ENCODE results near the gene SFMBT1. TPM values are rescaled to one million over a fixed set of nuclear protein-coding genes. Genes with fewer than 3 reads are reported as not detected.

Gene SFMBT1
- total and polyA plus RNA-seq, 2 donors (not counting 1 experiment from before 2014, with no cell fraction given): 3.7 to 5.6 TPM

DNA sequence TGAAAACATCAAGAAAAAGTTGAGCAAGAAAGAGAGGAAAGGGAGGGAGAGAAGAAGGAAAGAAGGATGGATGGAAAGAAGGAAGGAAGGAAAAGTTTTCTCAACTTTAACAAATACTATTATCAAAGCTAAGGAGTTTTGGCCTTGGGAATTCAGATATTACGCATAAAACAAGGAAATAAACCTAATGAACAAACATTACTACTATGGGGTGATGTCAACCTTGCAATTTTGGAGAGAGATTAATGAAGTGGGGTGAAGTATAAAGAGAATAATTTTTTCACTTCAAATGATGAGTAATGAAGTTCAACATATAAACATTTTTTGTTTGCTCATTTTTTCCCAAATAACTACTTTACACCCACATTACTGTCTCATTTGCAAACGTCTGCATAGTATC lies 55.2 kb downstream of the SFMBT1 start:
- H3K36me3 ChIP-seq (ENCODE audit: control insufficient read depth, insufficient read depth, low read length): no peaks in the 10 kb centered on the region
- DNase-seq (ENCODE audit: low read depth in 2 of 2): no peak
- H3K4me1 ChIP-seq (ENCODE audit: control insufficient read depth, extremely low read depth, insufficient read depth, low read length): no peaks in the 10 kb centered on the region
- no peak overlapping the region for H3K27ac ChIP-seq (ENCODE audit: insufficient read depth, low read length)
- no peak overlapping the region for H2AFZ ChIP-seq (ENCODE audit: low read length)
- H3K4me3 ChIP-seq (replicated peaks in 1 of 4; ENCODE audit: control extremely low read depth in 1 of 4, insufficient read depth in 1 of 4, low read depth in 3 of 4, low read length in 4 of 4): no peak overlapping the region
- no peak overlapping the region for H3K9ac ChIP-seq (ENCODE audit: insufficient read depth, low read length)
- no peaks in the 10 kb centered on the region for H4K20me1 ChIP-seq (ENCODE audit: control insufficient read depth, extremely low read depth, insufficient read depth, low read length)
- no peaks in the 10 kb centered on the region for H3K9me3 ChIP-seq (ENCODE audit: control insufficient read depth, insufficient read depth, low read depth, low read length)
- no peak for TF ChIP-seq EZH2 (IDR thresholded peaks at IDR 0.05; ENCODE audit: low read length, missing control alignments)
- TF ChIP-seq, protein P1, sequence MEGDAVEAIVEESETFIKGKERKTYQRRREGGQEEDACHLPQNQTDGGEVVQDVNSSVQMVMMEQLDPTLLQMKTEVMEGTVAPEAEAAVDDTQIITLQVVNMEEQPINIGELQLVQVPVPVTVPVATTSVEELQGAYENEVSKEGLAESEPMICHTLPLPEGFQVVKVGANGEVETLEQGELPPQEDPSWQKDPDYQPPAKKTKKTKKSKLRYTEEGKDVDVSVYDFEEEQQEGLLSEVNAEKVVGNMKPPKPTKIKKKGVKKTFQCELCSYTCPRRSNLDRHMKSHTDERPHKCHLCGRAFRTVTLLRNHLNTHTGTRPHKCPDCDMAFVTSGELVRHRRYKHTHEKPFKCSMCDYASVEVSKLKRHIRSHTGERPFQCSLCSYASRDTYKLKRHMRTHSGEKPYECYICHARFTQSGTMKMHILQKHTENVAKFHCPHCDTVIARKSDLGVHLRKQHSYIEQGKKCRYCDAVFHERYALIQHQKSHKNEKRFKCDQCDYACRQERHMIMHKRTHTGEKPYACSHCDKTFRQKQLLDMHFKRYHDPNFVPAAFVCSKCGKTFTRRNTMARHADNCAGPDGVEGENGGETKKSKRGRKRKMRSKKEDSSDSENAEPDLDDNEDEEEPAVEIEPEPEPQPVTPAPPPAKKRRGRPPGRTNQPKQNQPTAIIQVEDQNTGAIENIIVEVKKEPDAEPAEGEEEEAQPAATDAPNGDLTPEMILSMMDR (conservative IDR thresholded peaks at IDR 0.05 in 1 of 2, IDR thresholded peaks at IDR 0.05 in 1 of 2; ENCODE audit: low read depth in 1 of 2, low read length in 2 of 2): no peak
- H3K27me3 ChIP-seq (ENCODE audit: control insufficient read depth, insufficient read depth, low read length): no peaks in the 10 kb centered on the region
- no peaks in the 10 kb centered on the region for H3K79me2 ChIP-seq (ENCODE audit: control insufficient read depth, insufficient read depth, low read length)
- no peak overlapping the region for H3K4me2 ChIP-seq (ENCODE audit: extremely low read depth, insufficient read depth, low read length)

DNA sequence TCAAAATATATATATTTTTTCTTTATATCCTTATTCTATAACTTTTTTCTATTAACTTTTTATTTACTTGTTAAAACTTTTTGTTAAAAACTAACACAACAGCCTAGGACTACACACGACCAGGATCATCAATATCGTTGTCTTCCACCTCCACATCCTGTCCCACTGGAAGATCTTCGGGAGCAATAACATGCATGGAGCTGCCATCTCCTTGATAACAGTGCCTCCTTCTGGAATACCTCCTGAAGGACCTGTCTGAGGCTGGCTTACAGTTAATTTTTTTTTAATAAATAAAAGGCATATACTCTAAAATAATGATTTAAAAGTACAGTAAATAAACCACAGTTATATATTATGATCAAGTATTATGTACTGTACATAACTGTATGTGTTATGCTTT lies 58.9 kb downstream of the SFMBT1 start:
- Histone ChIP-seq H3K9ac (ENCODE audit: insufficient read depth, low read length) (no peak overlapping the region), H4K20me1 (ENCODE audit: control insufficient read depth, extremely low read depth, insufficient read depth, low read length) (no peaks in the 10 kb centered on the region), H2AFZ (ENCODE audit: low read length) (no peak overlapping the region), H3K9me3 (ENCODE audit: control insufficient read depth, insufficient read depth, low read depth, low read length) (no peaks in the 10 kb centered on the region), H3K4me1 (ENCODE audit: control insufficient read depth, extremely low read depth, insufficient read depth, low read length) (no peaks in the 10 kb centered on the region), H3K27me3 (ENCODE audit: control insufficient read depth, insufficient read depth, low read length) (no peaks in the 10 kb centered on the region), H3K4me2 (ENCODE audit: extremely low read depth, insufficient read depth, low read length) (no peak overlapping the region), H3K36me3 (ENCODE audit: control insufficient read depth, insufficient read depth, low read length) (no peaks in the 10 kb centered on the region), H3K27ac (ENCODE audit: insufficient read depth, low read length) (no peak overlapping the region), H3K4me3 (replicated peaks in 1 of 4; ENCODE audit: control extremely low read depth in 1 of 4, insufficient read depth in 1 of 4, low read depth in 3 of 4, low read length in 4 of 4) (no peak overlapping the region), H3K79me2 (ENCODE audit: control insufficient read depth, insufficient read depth, low read length) (no peaks in the 10 kb centered on the region)
- DNase-seq (ENCODE audit: low read depth in 2 of 2): peak; percentile 32 to 65
- TF ChIP-seq, protein P1 (conservative IDR thresholded peaks at IDR 0.05 in 1 of 2, IDR thresholded peaks at IDR 0.05 in 1 of 2; ENCODE audit: low read depth in 1 of 2, low read length in 2 of 2): peak; percentile 37 to 45
- no peak for TF ChIP-seq EZH2 (IDR thresholded peaks at IDR 0.05; ENCODE audit: low read length, missing control alignments)

DNA sequence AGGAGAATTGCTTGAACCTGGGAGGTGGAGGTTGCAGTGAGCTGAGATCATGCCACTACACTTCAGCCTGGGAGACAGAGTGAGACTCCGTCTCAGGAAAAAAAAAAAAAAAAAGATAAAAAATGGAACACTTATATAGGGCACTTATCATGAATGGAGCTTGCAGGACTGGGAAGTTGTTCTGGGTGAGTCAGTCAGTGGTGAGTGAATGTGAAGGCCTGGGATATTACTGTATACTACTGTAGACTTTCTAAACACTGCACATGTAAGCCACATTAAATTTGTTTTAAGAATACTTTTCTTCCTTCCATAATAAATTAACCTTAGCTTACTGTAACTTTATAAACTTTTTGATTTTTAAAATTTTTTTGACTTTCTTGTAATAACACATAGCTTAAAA lies 59.8 kb downstream of the SFMBT1 start:
- Histone ChIP-seq H3K9ac (ENCODE audit: insufficient read depth, low read length) (no peak overlapping the region), H3K4me3 (replicated peaks in 1 of 4; ENCODE audit: control extremely low read depth in 1 of 4, insufficient read depth in 1 of 4, low read depth in 3 of 4, low read length in 4 of 4) (no peak overlapping the region), H3K4me2 (ENCODE audit: extremely low read depth, insufficient read depth, low read length) (no peak overlapping the region), H3K4me1 (ENCODE audit: control insufficient read depth, extremely low read depth, insufficient read depth, low read length) (no peaks in the 10 kb centered on the region), H3K79me2 (ENCODE audit: control insufficient read depth, insufficient read depth, low read length) (no peaks in the 10 kb centered on the region), H4K20me1 (ENCODE audit: control insufficient read depth, extremely low read depth, insufficient read depth, low read length) (no peaks in the 10 kb centered on the region), H2AFZ (ENCODE audit: low read length) (no peak overlapping the region), H3K27me3 (ENCODE audit: control insufficient read depth, insufficient read depth, low read length) (no peaks in the 10 kb centered on the region), H3K9me3 (ENCODE audit: control insufficient read depth, insufficient read depth, low read depth, low read length) (no peaks in the 10 kb centered on the region), H3K27ac (ENCODE audit: insufficient read depth, low read length) (no peak overlapping the region), H3K36me3 (ENCODE audit: control insufficient read depth, insufficient read depth, low read length) (no peaks in the 10 kb centered on the region)
- TF ChIP-seq, protein P1 (conservative IDR thresholded peaks at IDR 0.05 in 1 of 2, IDR thresholded peaks at IDR 0.05 in 1 of 2; ENCODE audit: low read depth in 1 of 2, low read length in 2 of 2): no peak
- no peak for TF ChIP-seq EZH2 (IDR thresholded peaks at IDR 0.05; ENCODE audit: low read length, missing control alignments)
- DNase-seq (ENCODE audit: low read depth in 2 of 2): peak in 1 of 2 donors; percentile 63
